Suprapubic skin (tissue), 4 donors: ENCODE results near the gene TP53TG5. TPM values are rescaled to one million over a fixed set of nuclear protein-coding genes. Genes with fewer than 3 reads are reported as not detected.

Experiments used
- DNase-seq, 2 donors: peaks; one replicate each; pipeline ENCODE4 v3.0.0-alpha.2; 2019; ENCODE audit warnings: low spot score in 2 of 2
- H3K27ac ChIP-seq: fragments of 200-600 bp; sonication (generic); one replicate; pipeline ENCODE4 v1.5.1; 2019
- H3K27me3 ChIP-seq: fragments of 200-600 bp; sonication (generic); one replicate; pipeline ENCODE4 v1.5.1; 2019
- H3K36me3 ChIP-seq: fragments of 200-600 bp; sonication (generic); one replicate; pipeline ENCODE4 v1.5.1; 2019
- H3K4me1 ChIP-seq: fragments of 200-600 bp; sonication (generic); one replicate; pipeline ENCODE4 v1.5.1; 2019
- H3K4me3 ChIP-seq: fragments of 200-600 bp; sonication (generic); one replicate; pipeline ENCODE4 v1.5.1; 2019; ENCODE audit warnings: mild to moderate bottlenecking
- H3K9me3 ChIP-seq: fragments of 200-600 bp; sonication (generic); one replicate; pipeline ENCODE4 v1.5.1; 2019
- EP300 ChIP-seq: sonication (generic); formaldehyde crosslinking; IDR thresholded peaks from one replicate; pipeline ENCODE4 v1.6.1; 2017; ENCODE audit warnings: antibody characterized with exemption
- POLR2A ChIP-seq, 2 donors: fragments of 450-650 bp; IDR thresholded peaks; one replicate each; pipeline ENCODE4 v1.6.1; 2017; ENCODE audit warnings: antibody characterized with exemption in 2 of 2, mild to moderate bottlenecking in 2 of 2, moderate library complexity in 2 of 2
- POLR2AphosphoS5 ChIP-seq, 3 donors: sonication (generic); formaldehyde crosslinking; IDR thresholded peaks; one replicate each; pipeline ENCODE4 v1.6.1; 2017; ENCODE audit warnings: antibody characterized with exemption in 3 of 3
- WGBS: methylation state at CpG from one replicate; pipeline ENCODE4 v1.1.5; 2018; 5-methylcytosine and 5-hydroxymethylcytosine counted together
- total RNA-seq, 4 donors: library from RNA; depleted of rRNA; stranded (reverse); fragments of >200 nt; gene quantifications; one replicate each; pipeline ENCODE4 v1.1.0, GENCODE V29; 2016
- TF ChIP-seq, protein P1 (sequence below), 2 donors: fragments of 200-600 bp in 1 of 2; fragments of 450-650 bp in 1 of 2; sonication (generic) in 1 of 2; IDR thresholded peaks; one replicate each; pipeline ENCODE4 v1.5.1; 2016 to 2019; ENCODE audit warnings: antibody characterized with exemption in 2 of 2, mild to moderate bottlenecking in 1 of 2, moderate library complexity in 1 of 2

The TP53TG5 gene
- total RNA-seq, 4 donors from 2014 or later = 0.32 TPM; not detected in 3

DNA sequence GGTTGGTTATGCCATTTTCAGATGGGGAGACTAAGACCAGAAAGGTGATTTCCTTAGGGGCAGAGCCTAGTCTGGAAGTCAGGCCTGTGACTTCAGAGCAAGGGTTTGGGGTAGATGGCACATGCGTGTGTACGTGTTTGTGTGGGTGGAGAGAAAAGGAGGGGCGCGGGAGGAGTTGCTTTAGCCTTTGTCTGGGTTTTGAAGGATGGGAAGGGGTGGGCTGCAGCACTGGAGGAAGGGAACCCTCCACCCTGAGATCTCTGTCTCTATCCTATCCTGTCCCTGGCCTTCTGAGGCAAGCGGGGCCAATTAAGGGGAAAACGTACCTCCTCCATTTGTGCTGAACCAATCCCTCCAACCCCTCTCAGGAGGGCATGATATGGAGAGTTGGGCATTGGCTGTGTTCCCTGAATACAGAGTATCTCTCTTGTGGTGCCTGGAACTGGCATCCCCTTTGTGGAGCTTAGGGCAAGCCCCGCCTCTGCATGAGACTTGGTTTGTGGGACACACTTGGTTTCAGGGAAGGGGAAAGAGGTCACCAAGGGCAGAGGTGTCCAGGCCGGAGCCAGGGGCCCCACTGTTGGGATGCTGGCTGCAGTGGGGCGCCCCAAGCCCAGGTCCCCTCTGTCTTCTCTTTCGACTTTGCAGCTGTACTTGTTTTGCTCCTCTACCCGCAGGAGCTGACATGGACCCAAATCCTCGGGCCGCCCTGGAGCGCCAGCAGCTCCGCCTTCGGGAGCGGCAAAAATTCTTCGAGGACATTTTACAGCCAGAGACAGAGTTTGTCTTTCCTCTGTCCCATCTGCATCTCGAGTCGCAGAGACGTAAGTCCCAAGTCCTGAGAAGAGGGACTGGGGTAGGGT lies 29.9 kb upstream of the TP53TG5 start, which contains the start of gene DBNDD2:
Gene DBNDD2 (plus strand): TSS at position 507 of the 863 bp plus-strand sequence. CDS start 179 bp downstream, at position 686.
- no peaks in the 10 kb centered on the region for H3K27me3 ChIP-seq
- TF ChIP-seq POLR2A (IDR thresholded peaks at IDR 0.05) (no peak), POLR2AphosphoS5 (IDR thresholded peaks at IDR 0.05) (no peak), EP300 (no peak)
- TF ChIP-seq, protein P1, sequence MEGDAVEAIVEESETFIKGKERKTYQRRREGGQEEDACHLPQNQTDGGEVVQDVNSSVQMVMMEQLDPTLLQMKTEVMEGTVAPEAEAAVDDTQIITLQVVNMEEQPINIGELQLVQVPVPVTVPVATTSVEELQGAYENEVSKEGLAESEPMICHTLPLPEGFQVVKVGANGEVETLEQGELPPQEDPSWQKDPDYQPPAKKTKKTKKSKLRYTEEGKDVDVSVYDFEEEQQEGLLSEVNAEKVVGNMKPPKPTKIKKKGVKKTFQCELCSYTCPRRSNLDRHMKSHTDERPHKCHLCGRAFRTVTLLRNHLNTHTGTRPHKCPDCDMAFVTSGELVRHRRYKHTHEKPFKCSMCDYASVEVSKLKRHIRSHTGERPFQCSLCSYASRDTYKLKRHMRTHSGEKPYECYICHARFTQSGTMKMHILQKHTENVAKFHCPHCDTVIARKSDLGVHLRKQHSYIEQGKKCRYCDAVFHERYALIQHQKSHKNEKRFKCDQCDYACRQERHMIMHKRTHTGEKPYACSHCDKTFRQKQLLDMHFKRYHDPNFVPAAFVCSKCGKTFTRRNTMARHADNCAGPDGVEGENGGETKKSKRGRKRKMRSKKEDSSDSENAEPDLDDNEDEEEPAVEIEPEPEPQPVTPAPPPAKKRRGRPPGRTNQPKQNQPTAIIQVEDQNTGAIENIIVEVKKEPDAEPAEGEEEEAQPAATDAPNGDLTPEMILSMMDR (IDR thresholded peaks at IDR 0.05) = no peak
- H3K4me3 ChIP-seq = peak within 1 kb of the TSS; percentile 87
- 85% methylated on average over 20 of the region's 21 CpGs for WGBS
- peak within 1 kb of the TSS; percentile 92 for H3K27ac ChIP-seq
- peaks cover 21% of the 10 kb centered on the region for H3K4me1 ChIP-seq
- no peak for DNase-seq
- peaks cover 23% of the 10 kb centered on the region for H3K36me3 ChIP-seq
- no peaks in the 10 kb centered on the region for H3K9me3 ChIP-seq

DNA sequence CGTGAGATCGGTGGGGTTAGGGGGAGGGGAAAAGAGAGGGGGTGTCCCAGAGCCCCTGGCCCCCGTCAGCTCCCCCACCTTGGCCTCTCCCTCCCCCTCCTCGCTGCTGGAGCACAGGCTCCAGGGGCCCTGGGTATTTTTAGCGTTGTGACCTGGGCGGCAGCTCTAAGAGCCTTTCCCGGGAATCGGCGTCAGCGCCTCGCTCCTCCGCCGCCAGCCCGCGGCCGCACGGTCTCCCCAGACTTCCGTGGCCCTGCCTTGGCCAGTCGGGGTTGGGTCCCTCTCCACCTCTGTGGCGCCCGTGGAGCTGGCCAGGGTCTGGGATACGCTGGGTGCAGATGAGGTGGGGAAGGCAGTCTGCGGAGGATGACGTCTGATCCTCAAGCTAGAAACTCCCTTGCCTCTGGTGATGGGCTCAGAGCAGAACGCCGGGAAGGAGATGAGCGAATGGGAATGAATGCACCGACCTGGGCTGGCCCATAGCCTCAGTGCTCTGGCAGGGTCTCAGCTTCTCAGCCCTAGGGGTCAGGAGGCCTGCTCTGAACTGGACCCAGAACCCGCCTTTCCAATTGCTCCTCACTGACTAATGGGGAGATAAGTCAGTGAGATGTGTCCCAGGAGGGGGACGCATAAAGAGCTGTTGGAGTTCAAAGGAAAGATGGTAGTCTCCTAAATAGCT lies 29.1 kb upstream of the TP53TG5 start:
- peak overlapping the region; percentile 87 for H3K4me3 ChIP-seq
- TF ChIP-seq EP300 = no peak
- TF ChIP-seq, protein P1 (IDR thresholded peaks at IDR 0.05) = no peak
- peak in 1 of 2 donors; percentile 61 for TF ChIP-seq POLR2A (IDR thresholded peaks at IDR 0.05)
- TF ChIP-seq POLR2AphosphoS5 (IDR thresholded peaks at IDR 0.05) = peak in 1 of 3 donors; percentile 31
- no peaks in the 10 kb centered on the region for H3K27me3 ChIP-seq
- peaks cover 23% of the 10 kb centered on the region for H3K36me3 ChIP-seq
- 29% methylated on average over 13 of the region's 30 CpGs for WGBS
- DNase-seq = no peak
- H3K9me3 ChIP-seq = no peaks in the 10 kb centered on the region
- H3K4me1 ChIP-seq = peaks cover 21% of the 10 kb centered on the region
- peak overlapping the region; percentile 92 for H3K27ac ChIP-seq

DNA sequence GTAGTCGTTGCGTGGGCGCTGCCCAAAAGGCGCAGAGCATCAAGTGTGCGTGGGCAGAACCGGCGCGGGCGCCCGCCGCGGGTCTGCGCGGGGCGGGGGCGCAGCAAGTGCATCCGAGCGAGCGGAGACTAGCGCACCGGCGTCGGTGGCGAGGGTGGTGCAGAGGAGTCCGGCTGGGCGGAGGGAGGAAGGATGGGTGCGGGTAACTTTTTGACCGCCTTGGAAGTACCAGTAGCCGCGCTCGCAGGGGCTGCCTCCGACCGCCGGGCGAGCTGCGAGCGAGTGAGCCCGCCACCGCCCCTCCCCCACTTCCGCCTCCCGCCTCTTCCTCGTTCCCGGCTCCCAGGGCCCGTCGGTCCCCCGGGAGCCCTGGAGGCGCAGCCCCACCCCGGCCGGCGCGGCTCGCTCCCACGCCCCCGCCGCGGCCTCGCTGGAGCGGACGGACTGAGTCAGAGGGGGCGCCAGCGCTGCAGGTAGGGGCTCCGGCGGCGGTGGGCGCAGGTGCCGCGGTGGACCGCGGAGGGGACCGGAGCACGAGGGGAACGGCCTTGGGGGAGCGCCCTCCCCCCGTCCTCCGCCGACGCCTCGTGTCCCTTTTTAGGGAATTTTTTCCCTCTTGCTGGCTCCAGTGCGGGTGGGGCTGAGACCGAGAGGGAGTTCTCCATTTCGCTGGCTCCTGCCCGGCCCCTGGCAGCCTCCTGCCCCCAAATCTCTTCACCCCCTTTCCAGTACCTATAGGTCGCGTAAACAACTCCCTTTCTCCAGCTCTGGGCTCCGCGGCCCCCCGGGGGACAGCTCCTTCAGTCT lies 28.3 kb upstream of the TP53TG5 start:
- Histone ChIP-seq H3K27me3 (no peaks in the 10 kb centered on the region), H3K9me3 (no peaks in the 10 kb centered on the region), H3K27ac (peak overlapping the region; percentile 92), H3K4me1 (peaks cover 21% of the 10 kb centered on the region), H3K4me3 (peak overlapping the region; percentile 87), H3K36me3 (peaks cover 20% of the 10 kb centered on the region)
- WGBS = 0% methylated on average over 10 of the region's 87 CpGs
- TF ChIP-seq POLR2AphosphoS5 (IDR thresholded peaks at IDR 0.05) (no peak), EP300 (no peak), POLR2A (IDR thresholded peaks at IDR 0.05) (no peak)
- TF ChIP-seq, protein P1 (IDR thresholded peaks at IDR 0.05) = no peak
- peak in 1 of 2 donors; percentile 78 for DNase-seq

DNA sequence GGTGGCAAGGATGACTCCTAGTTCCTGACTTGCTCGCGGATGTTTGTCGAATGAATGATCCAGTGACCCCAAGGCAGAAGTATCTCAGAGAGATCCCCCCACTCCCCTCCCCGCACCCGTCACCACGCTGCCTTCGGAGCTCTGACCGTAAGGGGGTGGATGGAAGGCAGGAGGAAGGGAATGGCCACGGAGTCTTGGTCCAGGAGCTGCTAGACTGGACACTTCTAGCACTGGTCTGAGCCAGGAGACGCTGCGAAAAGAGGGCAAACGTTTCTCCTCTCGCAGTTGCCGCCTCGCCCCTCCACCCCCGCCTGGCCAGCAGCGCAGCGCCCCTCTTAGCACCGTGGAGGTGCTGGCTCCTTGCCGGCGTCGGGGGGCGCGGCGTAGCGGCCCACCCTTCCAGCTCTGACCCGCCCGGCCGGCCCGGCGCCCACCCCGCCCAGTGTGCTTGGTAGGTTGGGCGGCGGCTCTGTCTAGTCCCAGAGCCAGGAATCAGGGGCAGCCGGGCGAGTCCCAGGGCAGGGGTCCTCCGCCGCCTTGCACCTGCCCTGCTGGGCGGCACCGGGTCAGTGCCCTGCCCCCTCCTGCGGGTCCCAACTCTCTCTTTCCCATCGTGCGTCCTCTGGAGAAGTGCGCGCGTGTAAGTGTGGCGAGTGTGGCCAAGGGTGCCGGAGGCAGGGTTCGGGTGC lies 27.6 kb upstream of the TP53TG5 start:
- no peaks in the 10 kb centered on the region for H3K9me3 ChIP-seq
- peaks cover 15% of the 10 kb centered on the region for H3K36me3 ChIP-seq
- peaks cover 21% of the 10 kb centered on the region for H3K4me1 ChIP-seq
- WGBS = 5% methylated on average over 22 of the region's 49 CpGs
- H3K27me3 ChIP-seq = no peaks in the 10 kb centered on the region
- no peak for DNase-seq
- H3K27ac ChIP-seq = peak overlapping the region; percentile 92
- peak overlapping the region; percentile 87 for H3K4me3 ChIP-seq
- TF ChIP-seq EP300 (no peak), POLR2A (IDR thresholded peaks at IDR 0.05) (no peak), POLR2AphosphoS5 (IDR thresholded peaks at IDR 0.05) (no peak)
- TF ChIP-seq, protein P1 (IDR thresholded peaks at IDR 0.05) = no peak
